NB4 (cell line): Measurements from ENCODE around the gene DYDC1.

Source experiments
- TF ChIP-seq, protein P1 (sequence below): IDR thresholded peaks from 2 replicates; pipeline ENCODE4 v1.6.1; 2011; ENCODE audit warnings: low read depth, low read length
- TF ChIP-seq, protein P2 (sequence below): IDR thresholded peaks from one replicate; pipeline ENCODE4 v1.5.1; 2012; ENCODE audit warnings: low read depth, low read length

- TF ChIP-seq, protein P1, sequence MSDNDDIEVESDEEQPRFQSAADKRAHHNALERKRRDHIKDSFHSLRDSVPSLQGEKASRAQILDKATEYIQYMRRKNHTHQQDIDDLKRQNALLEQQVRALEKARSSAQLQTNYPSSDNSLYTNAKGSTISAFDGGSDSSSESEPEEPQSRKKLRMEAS: no peak
- TF ChIP-seq, protein P2, sequence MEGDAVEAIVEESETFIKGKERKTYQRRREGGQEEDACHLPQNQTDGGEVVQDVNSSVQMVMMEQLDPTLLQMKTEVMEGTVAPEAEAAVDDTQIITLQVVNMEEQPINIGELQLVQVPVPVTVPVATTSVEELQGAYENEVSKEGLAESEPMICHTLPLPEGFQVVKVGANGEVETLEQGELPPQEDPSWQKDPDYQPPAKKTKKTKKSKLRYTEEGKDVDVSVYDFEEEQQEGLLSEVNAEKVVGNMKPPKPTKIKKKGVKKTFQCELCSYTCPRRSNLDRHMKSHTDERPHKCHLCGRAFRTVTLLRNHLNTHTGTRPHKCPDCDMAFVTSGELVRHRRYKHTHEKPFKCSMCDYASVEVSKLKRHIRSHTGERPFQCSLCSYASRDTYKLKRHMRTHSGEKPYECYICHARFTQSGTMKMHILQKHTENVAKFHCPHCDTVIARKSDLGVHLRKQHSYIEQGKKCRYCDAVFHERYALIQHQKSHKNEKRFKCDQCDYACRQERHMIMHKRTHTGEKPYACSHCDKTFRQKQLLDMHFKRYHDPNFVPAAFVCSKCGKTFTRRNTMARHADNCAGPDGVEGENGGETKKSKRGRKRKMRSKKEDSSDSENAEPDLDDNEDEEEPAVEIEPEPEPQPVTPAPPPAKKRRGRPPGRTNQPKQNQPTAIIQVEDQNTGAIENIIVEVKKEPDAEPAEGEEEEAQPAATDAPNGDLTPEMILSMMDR: no peak
Observed at GRCh38 chr10:80288849-80289248, 67.7 kb downstream of the DYDC1 start.
